Measurements from ENCODE around the gene CXXC5. TPM values are rescaled to one million over a fixed set of nuclear protein-coding genes. Genes with fewer than 3 reads are reported as not detected.

The CXXC5 gene
- total RNA-seq, 1 experiment from 2014 or later: 97.2 TPM

DNA sequence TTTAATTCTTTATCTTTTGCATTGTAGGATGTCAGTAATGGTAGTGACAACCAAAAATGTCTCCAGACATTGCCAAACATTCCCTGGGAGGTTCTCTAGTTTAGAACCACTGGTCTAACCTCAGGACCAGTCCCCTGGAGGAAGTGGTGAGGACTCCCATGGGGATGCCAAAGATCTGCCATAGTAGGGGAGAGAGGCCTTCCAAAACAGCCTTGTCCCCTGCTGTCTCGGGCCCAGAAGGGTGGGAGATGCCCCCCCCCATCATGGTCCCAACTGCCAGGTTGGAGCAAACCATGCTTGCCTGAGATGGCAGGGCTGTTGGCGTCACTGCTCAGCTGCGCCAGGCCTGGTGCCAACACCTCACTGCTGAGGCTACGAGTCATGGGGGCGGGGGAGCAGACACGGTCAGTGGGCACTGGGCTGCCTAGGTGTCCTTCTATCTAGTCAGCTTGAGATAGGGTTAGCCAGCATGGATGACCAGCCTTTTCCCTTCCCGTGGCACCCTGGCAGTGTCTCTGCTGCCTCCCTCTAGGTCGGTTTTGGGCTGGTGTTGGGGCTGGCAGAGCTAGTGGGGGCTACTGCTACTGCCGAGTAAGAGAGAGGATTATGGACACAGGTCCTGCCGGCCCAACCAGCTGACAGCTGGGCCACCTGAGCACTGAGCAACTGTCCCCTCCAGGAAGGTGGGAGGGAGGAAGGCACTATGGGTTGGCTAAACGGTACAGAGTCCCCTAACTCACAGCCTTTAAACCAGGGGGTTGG, 8.3 kb upstream of the CXXC5 start:
- no peaks in the 10 kb centered on the region for H3K36me3 Mint-ChIP-seq
- TF ChIP-seq, protein P1, sequence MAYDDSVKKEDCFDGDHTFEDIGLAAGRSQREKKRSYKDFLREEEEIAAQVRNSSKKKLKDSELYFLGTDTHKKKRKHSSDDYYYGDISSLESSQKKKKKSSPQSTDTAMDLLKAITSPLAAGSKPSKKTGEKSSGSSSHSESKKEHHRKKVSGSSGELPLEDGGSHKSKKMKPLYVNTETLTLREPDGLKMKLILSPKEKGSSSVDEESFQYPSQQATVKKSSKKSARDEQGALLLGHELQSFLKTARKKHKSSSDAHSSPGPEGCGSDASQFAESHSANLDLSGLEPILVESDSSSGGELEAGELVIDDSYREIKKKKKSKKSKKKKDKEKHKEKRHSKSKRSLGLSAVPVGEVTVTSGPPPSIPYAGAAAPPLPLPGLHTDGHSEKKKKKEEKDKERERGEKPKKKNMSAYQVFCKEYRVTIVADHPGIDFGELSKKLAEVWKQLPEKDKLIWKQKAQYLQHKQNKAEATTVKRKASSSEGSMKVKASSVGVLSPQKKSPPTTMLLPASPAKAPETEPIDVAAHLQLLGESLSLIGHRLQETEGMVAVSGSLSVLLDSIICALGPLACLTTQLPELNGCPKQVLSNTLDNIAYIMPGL (CRISPR knock-in tag; IDR thresholded peaks at IDR 0.05): no peak
- TF ChIP-seq ZNF281 (CRISPR knock-in tag; IDR thresholded peaks at IDR 0.05) (no peak), ARID4B (CRISPR knock-in tag; IDR thresholded peaks at IDR 0.05; ENCODE audit: borderline replicate concordance) (no peak), ERG (CRISPR knock-in tag; IDR thresholded peaks at IDR 0.05) (no peak), ATF3 (CRISPR knock-in tag; conservative IDR thresholded peaks at IDR 0.05) (no peak), MXD4 (CRISPR knock-in tag; IDR thresholded peaks at IDR 0.05; ENCODE audit: borderline replicate concordance) (no peak)
- TF ChIP-seq, protein P2, sequence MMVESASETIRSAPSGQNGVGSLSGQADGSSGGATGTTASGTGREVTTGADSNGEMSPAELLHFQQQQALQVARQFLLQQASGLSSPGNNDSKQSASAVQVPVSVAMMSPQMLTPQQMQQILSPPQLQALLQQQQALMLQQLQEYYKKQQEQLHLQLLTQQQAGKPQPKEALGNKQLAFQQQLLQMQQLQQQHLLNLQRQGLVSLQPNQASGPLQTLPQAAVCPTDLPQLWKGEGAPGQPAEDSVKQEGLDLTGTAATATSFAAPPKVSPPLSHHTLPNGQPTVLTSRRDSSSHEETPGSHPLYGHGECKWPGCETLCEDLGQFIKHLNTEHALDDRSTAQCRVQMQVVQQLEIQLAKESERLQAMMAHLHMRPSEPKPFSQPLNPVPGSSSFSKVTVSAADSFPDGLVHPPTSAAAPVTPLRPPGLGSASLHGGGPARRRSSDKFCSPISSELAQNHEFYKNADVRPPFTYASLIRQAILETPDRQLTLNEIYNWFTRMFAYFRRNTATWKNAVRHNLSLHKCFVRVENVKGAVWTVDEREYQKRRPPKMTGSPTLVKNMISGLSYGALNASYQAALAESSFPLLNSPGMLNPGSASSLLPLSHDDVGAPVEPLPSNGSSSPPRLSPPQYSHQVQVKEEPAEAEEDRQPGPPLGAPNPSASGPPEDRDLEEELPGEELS (CRISPR knock-in tag; IDR thresholded peaks at IDR 0.05): 0 out of 2 replicates have a peak, but pooled peaks have one; percentile 27
- TF ChIP-seq, protein P3, sequence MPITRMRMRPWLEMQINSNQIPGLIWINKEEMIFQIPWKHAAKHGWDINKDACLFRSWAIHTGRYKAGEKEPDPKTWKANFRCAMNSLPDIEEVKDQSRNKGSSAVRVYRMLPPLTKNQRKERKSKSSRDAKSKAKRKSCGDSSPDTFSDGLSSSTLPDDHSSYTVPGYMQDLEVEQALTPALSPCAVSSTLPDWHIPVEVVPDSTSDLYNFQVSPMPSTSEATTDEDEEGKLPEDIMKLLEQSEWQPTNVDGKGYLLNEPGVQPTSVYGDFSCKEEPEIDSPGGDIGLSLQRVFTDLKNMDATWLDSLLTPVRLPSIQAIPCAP (CRISPR knock-in tag; IDR thresholded peaks at IDR 0.05): 0 out of 2 replicates have a peak, but pooled peaks have one; percentile 35
- H3K27ac Mint-ChIP-seq: no peak overlapping the region
- no peak for DNase-seq (ENCODE audit: low spot score)
- H3K27me3 Mint-ChIP-seq (ENCODE audit: low read depth): peaks cover 10% of the 10 kb centered on the region
- ChIA-PET POLR2A (interaction anchor here (1.1 to 4.8 kb wide), 2 partner anchors 8 to 9 kb away, joined by 3 to 54 read pairs; partner anchors contain the start of gene CXXC5), CTCF (interaction anchor here (0.6 to 12.0 kb wide), 7 partner anchors 11 to 149 kb away, joined by 3 to 247 read pairs (median 5); partner anchors contain the start of gene CXXC5)
- no peak for ATAC-seq
- H3K9me3 Mint-ChIP-seq: no peaks in the 10 kb centered on the region
- peaks cover 85% of the 10 kb centered on the region for H3K4me1 Mint-ChIP-seq
- no peak overlapping the region for H3K4me3 Mint-ChIP-seq
